Measurements from ENCODE around the gene LCN6.

Gene LCN6

GRCh38 chr9:136734837-136735496 lies 13.4 kb downstream of the LCN6 start:
- H3K4me3 ChIP-seq (ENCODE audit: low read depth, low read length) = no peak overlapping the region
- DNase-seq (ENCODE audit: low read depth) = no peak
- no peak for TF ChIP-seq CTCF (IDR thresholded peaks at IDR 0.05; ENCODE audit: control insufficient read depth, extremely low read depth, insufficient read depth)

- no peak for DNase-seq (ENCODE audit: low read depth)
- TF ChIP-seq CTCF (IDR thresholded peaks at IDR 0.05; ENCODE audit: control insufficient read depth, extremely low read depth, insufficient read depth) = no peak
- H3K4me3 ChIP-seq (ENCODE audit: low read depth, low read length) = no peak overlapping the region
These were observed 14.7 kb downstream of the LCN6 start for GRCh38 chr9:136733611-136734010.

GRCh38 chr9:136732444-136733178 lies 15.7 kb downstream of the LCN6 start:
- no peak for TF ChIP-seq CTCF (IDR thresholded peaks at IDR 0.05; ENCODE audit: control insufficient read depth, extremely low read depth, insufficient read depth)
- no peak overlapping the region for H3K4me3 ChIP-seq (ENCODE audit: low read depth, low read length)
- DNase-seq (ENCODE audit: low read depth) = no peak

- no peak overlapping the region for H3K4me3 ChIP-seq (ENCODE audit: low read depth, low read length)
- DNase-seq (ENCODE audit: low read depth) = no peak
- TF ChIP-seq CTCF (IDR thresholded peaks at IDR 0.05; ENCODE audit: control insufficient read depth, extremely low read depth, insufficient read depth) = no peak
These were observed 18.4 kb downstream of the LCN6 start for GRCh38 chr9:136729926-136730325.

- no peak for DNase-seq (ENCODE audit: low read depth)
- peak overlapping the region; percentile 92 for H3K4me3 ChIP-seq (ENCODE audit: low read depth, low read length)
- TF ChIP-seq CTCF (IDR thresholded peaks at IDR 0.05; ENCODE audit: control insufficient read depth, extremely low read depth, insufficient read depth) = no peak
These were observed 19.2 kb downstream of the LCN6 start for GRCh38 chr9:136729144-136729543.

- no peak for DNase-seq (ENCODE audit: low read depth)
- H3K4me3 ChIP-seq (ENCODE audit: low read depth, low read length) = peak overlapping the region; percentile 92
- TF ChIP-seq CTCF (IDR thresholded peaks at IDR 0.05; ENCODE audit: control insufficient read depth, extremely low read depth, insufficient read depth) = no peak
These were observed 19.7 kb downstream of the LCN6 start for GRCh38 chr9:136728548-136729123.
